HG02763 (cell line): ENCODE data around the gene ULBP2.
"Not testable (repeated sequence)": the region's sequence is repeated elsewhere in the genome, so short reads cannot be mapped to it uniquely, and the experiment has no call there.

ENCODE experiments used
- ATAC-seq: cut with Tn5 transposase; IDR thresholded peaks from one replicate; pipeline ENCODE4 v1.9.1; 2021; ENCODE audit warnings: mild to moderate bottlenecking, moderate library complexity; ENCODE audit not compliant: unreplicated experiment

ULBP2 gene

DNA sequence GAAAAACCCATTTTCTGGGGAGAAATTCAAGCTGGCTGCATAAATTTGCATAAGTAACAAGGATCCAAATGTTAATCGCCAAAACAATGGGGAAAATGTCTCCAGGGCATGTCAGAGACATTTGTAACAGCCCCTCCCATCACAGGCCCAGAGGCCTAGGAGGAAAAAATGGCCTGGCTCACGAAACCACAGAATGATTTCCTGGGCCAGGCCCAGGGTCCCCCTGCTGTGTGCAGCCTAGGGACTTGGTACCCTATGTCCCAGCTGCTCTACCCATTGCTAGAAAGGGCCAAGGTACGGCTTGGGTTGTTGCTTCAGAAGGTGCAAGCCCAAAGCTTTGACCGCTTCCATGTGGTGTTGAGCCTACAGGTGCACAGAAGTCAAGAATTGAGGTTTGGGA lies 33.3 kb upstream of the ULBP2 start:
- not testable (repeated sequence) for ATAC-seq

GRCh38 chr6:149909701-149910470 lies 31.9 kb upstream of the ULBP2 start:
- no peak for ATAC-seq

DNA sequence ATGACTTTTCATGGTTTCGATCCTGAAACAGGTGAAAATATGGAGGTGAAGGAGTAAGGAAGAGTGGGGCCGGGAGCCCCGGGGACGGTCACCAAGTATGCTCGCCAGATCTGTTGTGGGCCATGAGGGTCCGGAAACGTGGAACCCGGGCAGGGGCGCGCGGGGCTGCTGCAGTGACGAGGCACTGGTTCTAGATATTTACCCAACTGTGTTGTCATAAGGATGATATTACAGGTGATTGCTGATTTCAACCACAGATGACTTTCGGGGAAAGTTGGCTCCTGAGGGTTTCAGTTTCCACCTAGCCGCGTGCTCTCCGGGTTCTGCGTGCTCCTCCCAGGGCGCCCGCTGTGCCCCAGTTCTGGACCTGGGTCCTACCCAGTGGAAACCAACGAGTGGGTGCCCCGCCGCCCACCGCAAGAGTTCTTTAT lies 31.1 kb upstream of the ULBP2 start:
- no peak for ATAC-seq

- ATAC-seq = not testable (repeated sequence)
These were observed 29.1 kb upstream of the ULBP2 start for GRCh38 chr6:149912680-149913079.

GRCh38 chr6:149913085-149913484 lies 28.7 kb upstream of the ULBP2 start:
- no peak for ATAC-seq

- ATAC-seq = no peak
These were observed 28.1 kb upstream of the ULBP2 start for GRCh38 chr6:149913540-149914240.

DNA sequence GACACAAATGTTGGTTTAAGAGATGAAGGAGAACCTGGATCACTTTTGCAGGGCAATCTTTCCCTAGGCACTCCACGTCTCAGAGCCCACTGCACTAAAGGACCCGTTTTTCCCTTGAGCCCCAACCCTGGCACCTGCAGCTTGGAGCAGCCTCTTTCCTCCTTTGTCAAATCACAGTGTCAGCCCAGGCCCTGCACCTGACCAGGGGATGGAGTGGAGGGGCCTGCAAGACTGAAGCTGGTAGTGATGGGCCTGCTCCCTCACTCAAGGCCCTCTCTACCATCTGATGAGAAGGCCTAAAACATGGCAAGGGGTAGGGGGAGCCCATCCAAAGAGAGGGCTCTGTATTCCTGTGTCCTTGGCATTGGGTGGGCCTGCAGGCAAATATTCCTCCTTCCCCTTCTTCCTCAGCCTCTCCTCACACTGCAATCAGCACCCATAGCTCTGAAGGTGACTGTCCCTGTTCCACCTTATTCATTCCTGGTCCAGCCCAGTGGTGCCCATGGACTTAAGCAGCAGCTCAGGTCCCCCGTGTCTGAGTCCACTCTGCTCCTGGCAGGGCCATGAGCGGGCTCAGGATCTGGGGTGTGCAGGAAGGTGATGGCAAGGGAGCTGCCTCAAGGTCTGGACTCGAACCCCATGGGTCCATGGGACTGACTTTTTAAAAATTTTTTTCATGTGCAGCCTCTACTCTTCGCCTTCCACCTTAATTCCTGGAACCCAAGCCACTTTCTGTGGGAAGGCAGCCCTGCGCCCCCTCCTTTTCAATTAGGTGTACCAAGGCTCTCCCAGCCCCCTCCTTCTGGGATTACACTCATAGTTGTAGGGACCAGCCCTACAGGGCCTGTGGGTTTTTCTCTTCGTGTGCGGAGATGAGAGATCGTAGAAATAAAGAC lies 25.6 kb upstream of the ULBP2 start:
- no peak for ATAC-seq

- no peak for ATAC-seq
These were observed 24.1 kb upstream of the ULBP2 start for GRCh38 chr6:149917679-149918078.

DNA sequence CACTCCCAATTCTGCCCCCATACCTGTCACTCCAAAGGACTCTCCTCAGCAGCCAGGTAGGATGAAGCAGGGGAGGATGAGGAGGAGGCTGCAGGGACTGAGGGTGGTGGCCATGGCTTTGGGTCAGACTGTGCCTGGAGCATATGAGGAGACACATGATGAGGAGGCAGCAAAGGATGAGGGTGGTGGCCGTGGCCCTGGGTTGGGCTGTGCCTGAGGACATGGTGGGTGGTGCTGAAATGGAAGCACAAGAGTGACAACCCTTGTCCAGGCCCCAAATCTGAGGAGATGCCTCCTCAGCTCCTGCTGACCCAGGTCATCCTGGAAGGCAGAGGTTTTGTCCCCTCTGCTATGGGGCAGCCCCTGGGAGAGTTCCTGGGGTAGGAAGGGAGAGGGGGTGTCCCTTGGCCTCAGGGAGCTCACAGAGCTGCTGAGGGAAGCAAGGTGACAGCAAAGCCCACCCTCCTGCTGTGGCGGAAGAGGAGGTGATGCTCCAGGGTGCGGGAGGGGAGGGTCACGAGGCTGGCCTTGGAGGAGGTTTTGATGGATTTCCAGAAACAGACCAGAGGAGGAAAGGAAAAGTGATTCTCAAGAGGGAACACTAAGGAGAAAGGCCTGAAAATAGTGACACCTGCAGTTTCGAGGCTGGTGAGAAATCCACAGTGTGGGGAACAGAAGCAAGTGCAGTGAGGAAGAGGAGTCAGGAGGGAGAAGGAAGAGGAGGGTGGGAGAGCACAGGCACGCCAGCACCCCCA lies 23.5 kb upstream of the ULBP2 start:
- no peak for ATAC-seq

DNA sequence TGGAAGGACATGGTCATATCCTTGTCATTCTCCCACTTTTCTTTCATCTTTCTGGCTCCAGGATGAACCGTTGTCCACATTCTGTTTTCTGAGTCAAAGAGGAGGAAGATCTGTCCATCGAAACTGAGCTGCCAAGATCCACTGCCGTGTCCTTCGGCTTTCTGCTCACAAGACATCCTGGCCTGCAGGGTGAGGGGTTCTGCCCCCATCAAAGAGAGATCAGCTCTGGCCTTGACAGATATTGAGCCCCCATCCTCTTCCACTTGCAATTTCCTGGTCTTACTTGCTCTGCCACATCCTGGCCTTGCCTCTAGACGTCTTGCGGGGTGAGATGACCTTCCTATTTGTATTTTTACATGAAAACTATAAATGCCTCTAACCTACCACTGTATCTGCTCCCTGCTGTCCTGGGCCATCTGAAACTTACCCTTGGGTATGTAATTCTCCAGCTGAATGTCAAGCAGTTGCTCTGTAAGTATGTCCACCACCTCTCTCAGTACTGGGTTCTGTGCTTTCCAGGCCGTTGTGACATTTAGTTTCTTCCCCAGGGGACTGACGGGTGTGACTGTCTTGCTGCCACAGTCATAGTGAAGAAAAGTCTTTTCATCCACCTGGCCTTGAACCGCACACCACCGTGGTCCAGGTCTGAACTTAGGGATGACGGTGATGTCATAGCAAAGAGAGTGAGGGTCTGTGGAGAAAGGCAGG lies 22.5 kb upstream of the ULBP2 start:
- ATAC-seq = not testable (repeated sequence)

DNA sequence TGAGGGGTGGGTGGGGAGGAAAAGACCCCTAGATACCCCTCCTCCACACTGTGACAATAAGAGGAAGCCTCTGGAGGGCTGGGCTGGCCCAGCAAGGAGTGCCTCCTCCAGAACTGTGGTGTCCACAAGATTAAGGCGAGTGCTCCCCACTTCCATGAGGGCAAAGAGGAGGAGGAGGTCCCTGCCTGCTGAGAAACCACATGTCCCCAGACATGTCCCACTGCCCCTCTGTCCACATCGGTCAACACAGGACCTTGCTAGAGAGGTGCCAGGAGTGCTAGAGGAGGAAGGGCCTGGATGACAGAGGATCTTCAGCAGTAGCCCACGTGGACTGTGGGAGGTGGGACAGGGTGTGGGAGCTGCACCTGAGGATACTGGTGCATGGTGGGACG lies 22.0 kb upstream of the ULBP2 start:
- no peak for ATAC-seq

DNA sequence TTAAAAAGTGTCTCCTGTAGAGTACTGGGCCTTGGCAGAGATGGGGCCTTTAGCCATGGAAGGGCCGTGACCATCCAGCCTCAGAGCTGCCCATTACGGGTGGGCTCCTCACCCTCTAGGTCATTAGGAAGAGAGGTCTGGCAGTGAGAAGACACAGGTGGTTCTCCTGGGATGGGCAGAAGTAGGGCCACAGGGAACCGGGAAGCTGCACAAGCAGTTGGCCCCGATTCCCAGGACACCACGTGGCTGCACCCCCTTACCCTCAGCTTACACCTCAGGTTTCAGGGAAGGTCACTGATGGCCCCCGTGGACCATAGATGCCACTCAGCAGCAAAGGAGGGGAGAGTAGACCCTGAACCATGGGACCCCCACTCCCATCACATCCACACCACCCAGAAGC lies 20.5 kb upstream of the ULBP2 start:
- no peak for ATAC-seq

- ATAC-seq = not testable (repeated sequence)
These were observed 19.7 kb upstream of the ULBP2 start for GRCh38 chr6:149922091-149922490.

DNA sequence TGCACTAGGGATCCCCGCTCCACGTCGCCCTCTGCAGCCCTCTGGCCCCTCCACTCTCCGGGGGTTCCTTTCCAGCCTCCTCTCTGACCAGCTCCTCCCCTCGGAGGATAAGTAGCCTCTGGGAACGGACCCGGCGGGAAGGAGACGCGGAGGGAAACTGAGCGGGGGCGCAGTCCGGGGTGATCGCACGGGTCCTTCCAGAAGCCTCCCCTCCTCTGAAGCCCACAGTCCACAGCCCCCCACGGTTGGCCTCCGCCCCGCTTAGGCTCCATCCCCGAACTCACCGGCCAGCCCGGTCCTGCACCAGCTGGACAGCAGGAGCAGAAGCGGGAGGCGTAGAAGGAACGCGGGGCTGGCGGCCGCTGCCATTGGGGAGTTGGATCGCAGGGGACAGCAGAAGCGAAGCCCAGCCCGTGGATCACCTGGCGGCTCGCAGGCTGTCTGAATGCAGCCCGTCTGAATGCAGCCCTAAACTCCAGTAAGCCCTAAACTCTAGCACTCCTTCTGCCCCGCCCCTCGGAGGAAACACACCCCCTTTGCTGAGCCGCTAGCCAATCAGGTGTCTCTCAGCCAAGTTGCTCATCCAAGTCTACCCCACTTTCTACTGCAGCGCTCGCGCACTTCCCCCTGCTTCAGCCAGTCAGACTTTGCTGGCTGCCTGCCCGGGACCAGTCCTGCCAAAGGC lies 19.0 kb upstream of the ULBP2 start, which contains the start of gene RAET1G:
RAET1G (minus strand) TSS at position 480 of the 685 bp plus-strand sequence; CDS start at position 369, 111 bp downstream.
- no peak for ATAC-seq

GRCh38 chr6:149923327-149923986 lies 18.4 kb upstream of the ULBP2 start:
- no peak for ATAC-seq

DNA sequence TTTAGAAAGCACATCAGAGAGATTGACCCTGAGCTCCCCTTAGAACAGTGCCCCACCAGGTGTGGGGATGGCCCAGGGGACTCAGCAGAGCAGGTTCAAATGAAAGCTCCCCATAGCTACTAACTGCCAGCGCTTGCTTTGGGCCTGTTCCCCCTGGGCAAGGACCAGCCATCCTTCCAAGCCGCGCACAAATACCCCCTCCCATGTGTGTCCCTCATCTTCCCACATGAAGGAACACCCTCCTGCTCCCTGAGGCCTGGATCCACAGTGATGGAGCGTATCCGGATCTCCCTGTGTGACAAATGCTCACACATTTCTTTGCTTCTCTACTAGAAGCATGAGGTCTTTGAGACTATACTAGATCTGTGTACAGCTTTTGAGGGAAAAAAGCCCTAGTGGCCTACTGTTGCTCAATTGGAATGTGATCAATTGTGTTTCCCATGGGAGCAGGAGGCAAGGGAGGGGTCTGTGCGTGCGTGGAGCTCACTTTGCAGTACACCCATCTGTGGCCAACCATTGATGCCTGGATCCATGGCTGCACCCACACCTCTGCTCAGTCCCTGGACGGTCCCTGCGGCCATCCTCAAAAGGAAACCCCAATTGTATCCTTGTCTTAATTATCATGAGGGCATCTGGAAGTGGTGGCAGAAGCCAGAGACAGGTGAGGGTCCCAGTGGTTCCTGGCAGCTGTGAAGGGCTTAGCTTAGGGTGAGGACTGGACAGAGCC lies 17.4 kb upstream of the ULBP2 start:
- ATAC-seq = no peak

DNA sequence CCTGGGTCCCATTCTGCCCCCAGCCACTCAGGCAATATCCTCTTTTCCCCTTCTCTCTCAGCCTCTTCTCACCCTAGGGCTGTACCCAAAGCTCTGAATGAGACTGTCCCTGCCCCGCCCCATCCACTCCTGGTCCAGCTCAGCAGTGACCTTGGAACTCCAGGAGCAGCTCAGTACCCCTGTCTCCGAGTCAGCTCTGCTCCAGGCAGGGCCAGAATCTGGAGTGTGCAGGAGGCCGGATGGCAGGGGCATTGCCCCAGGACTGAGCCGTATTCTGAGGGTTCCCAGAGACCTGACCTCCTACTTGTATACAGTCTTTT lies 16.9 kb upstream of the ULBP2 start:
- no peak for ATAC-seq

- ATAC-seq = no peak
These were observed 16.4 kb upstream of the ULBP2 start for GRCh38 chr6:149925253-149925973.
